Endometrial microvascular endothelial cells (primary cell): Measurements from ENCODE around the gene ODF2. TPM values are rescaled to one million over a fixed set of nuclear protein-coding genes. Genes with fewer than 3 reads are reported as not detected.
"Not testable (repeated sequence)": the region's sequence is repeated elsewhere in the genome, so short reads cannot be mapped to it uniquely, and the experiment has no call there.

Experiments
- in situ Hi-C: cut with HindIII; loops from 2 replicates; pipeline ENCODE4 v1.10.0; 2017; ENCODE audit warnings: low sequenced_read_pairs, low pct_unique_long_range_greater_than_20kb; ENCODE audit errors: inconsistent ontology term
- total RNA-seq: library from RNA; depleted of rRNA; stranded (reverse); fragments of >200 nt; gene quantifications from one replicate; pipeline ENCODE4 v1.2.3, GENCODE V29; 2015; ENCODE audit errors: inconsistent ontology term

ODF2 gene
- total RNA-seq, 1 donor from 2014 or later = 29.0 TPM

GRCh38 chr9:128470560-128470959 is 14.8 kb downstream of the ODF2 start:
- in situ Hi-C loops = no loop called here

GRCh38 chr9:128473104-128473503 is 17.3 kb downstream of the ODF2 start:
- in situ Hi-C loops = no loop called here

- in situ Hi-C loops = no loop called here
Observed at GRCh38 chr9:128475867-128476266, 20.1 kb downstream of the ODF2 start.

- in situ Hi-C loops = no loop called here
Observed at GRCh38 chr9:128479262-128479661, 23.5 kb downstream of the ODF2 start.

- in situ Hi-C loops = no loop called here
Observed at GRCh38 chr9:128481561-128481960, 25.8 kb downstream of the ODF2 start.

- in situ Hi-C loops = no loop called here
Observed at GRCh38 chr9:128482186-128482585, 26.4 kb downstream of the ODF2 start.

GRCh38 chr9:128484686-128485413 is 29.0 kb downstream of the ODF2 start:
- in situ Hi-C loops = no loop called here

- in situ Hi-C loops = no loop called here
Observed at GRCh38 chr9:128485414-128485855, 29.6 kb downstream of the ODF2 start.

GRCh38 chr9:128486201-128486600 is 30.4 kb downstream of the ODF2 start:
- in situ Hi-C loops = no loop called here

- in situ Hi-C loops = no loop called here
Observed at GRCh38 chr9:128493424-128493823, 37.6 kb downstream of the ODF2 start.

GRCh38 chr9:128494108-128494745 is 38.4 kb downstream of the ODF2 start:
- in situ Hi-C loops = no loop called here

GRCh38 chr9:128494746-128495129 is 38.9 kb downstream of the ODF2 start:
- in situ Hi-C loops = no loop called here

GRCh38 chr9:128495296-128495695 is 39.5 kb downstream of the ODF2 start:
- in situ Hi-C loops = no loop called here

GRCh38 chr9:128495804-128496417 is 40.1 kb downstream of the ODF2 start:
- in situ Hi-C loops = no loop called here

GRCh38 chr9:128497824-128498610 is 42.2 kb downstream of the ODF2 start:
- in situ Hi-C loops = no loop called here

- in situ Hi-C loops = no loop called here
Observed at GRCh38 chr9:128498911-128499310, 43.1 kb downstream of the ODF2 start.

- in situ Hi-C loops = no loop called here
Observed at GRCh38 chr9:128499920-128500319, 44.1 kb downstream of the ODF2 start.

- in situ Hi-C loops = not testable (repeated sequence)
Observed at GRCh38 chr9:128503415-128503825, 47.6 kb downstream of the ODF2 start.

- in situ Hi-C loops = no loop called here
Observed at GRCh38 chr9:128503870-128504269, 48.1 kb downstream of the ODF2 start.
